AG09309 (cell line): ENCODE measurements around the gene LAMA1.

Source experiments
- DNase-seq: peaks from one replicate; pipeline ENCODE4 v3.0.0-alpha.2; 2010; ENCODE audit warnings: low read depth
- H3K4me3 ChIP-seq: 2 replicates; pipeline ENCODE4 v1.5.1; 2011; ENCODE audit warnings: mild to moderate bottlenecking, low read depth, low read length, moderate library complexity; ENCODE audit not compliant: control insufficient read depth
- TF ChIP-seq, protein P1 (sequence below): IDR thresholded peaks from 2 replicates; pipeline ENCODE4 v1.5.1; 2011; ENCODE audit warnings: mild to moderate bottlenecking, low read depth, low read length, inconsistent platforms; ENCODE audit not compliant: insufficient read depth, control insufficient read depth; ENCODE audit errors: missing control alignments

Gene LAMA1

GRCh38 chr18:7133181-7133580 is 15.6 kb upstream of the LAMA1 start:
- no peak for DNase-seq
- H3K4me3 ChIP-seq = no peak overlapping the region

GRCh38 chr18:7132356-7133150 is 15.0 kb upstream of the LAMA1 start:
- TF ChIP-seq, protein P1, sequence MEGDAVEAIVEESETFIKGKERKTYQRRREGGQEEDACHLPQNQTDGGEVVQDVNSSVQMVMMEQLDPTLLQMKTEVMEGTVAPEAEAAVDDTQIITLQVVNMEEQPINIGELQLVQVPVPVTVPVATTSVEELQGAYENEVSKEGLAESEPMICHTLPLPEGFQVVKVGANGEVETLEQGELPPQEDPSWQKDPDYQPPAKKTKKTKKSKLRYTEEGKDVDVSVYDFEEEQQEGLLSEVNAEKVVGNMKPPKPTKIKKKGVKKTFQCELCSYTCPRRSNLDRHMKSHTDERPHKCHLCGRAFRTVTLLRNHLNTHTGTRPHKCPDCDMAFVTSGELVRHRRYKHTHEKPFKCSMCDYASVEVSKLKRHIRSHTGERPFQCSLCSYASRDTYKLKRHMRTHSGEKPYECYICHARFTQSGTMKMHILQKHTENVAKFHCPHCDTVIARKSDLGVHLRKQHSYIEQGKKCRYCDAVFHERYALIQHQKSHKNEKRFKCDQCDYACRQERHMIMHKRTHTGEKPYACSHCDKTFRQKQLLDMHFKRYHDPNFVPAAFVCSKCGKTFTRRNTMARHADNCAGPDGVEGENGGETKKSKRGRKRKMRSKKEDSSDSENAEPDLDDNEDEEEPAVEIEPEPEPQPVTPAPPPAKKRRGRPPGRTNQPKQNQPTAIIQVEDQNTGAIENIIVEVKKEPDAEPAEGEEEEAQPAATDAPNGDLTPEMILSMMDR = no peak
- no peak for DNase-seq
- no peak overlapping the region for H3K4me3 ChIP-seq

More at GRCh38 chr18:7133181-7133580, 15.6 kb upstream of the LAMA1 start:
- TF ChIP-seq, protein P1 = no peak

GRCh38 chr18:7122376-7122775 is 4.8 kb upstream of the LAMA1 start:
- H3K4me3 ChIP-seq = no peak overlapping the region
- DNase-seq = no peak
- TF ChIP-seq, protein P1 = no peak

- TF ChIP-seq, protein P1 = no peak
- peak overlapping the region; percentile 37 for H3K4me3 ChIP-seq
- no peak for DNase-seq
Observed at GRCh38 chr18:7116792-7117389, 706 bp downstream of the LAMA1 start.

GRCh38 chr18:7116001-7116730 is 1.4 kb downstream of the LAMA1 start:
- TF ChIP-seq, protein P1 = no peak
- peak overlapping the region; percentile 37 for H3K4me3 ChIP-seq
- no peak for DNase-seq

- no peak for DNase-seq
- TF ChIP-seq, protein P1 = no peak
Observed at GRCh38 chr18:7112936-7113335, 4.7 kb downstream of the LAMA1 start.

More at GRCh38 chr18:7112936-7113335, 4.7 kb downstream of the LAMA1 start:
- H3K4me3 ChIP-seq = no peak overlapping the region
